IgD-negative memory B cell (primary cell): ENCODE measurements around the gene MBNL2. TPM values are rescaled to one million over a fixed set of nuclear protein-coding genes. Genes with fewer than 3 reads are reported as not detected.

Experiments
- H3K27ac Mint-ChIP-seq, 3 donors: one replicate each; pipeline ENCODE4 v1.8.0; 2020 to 2022; ENCODE audit warnings: mild to moderate bottlenecking in 3 of 3, mixed read lengths in 3 of 3, moderate library complexity in 1 of 3
- H3K27me3 Mint-ChIP-seq: one replicate; pipeline ENCODE4 v1.8.0; 2021; ENCODE audit warnings: mixed read lengths
- H3K36me3 Mint-ChIP-seq: one replicate; pipeline ENCODE4 v1.8.0; 2020; ENCODE audit warnings: mild to moderate bottlenecking, mixed read lengths
- H3K4me1 Mint-ChIP-seq, 3 donors: one replicate each; pipeline ENCODE4 v1.8.0; 2020 to 2022; ENCODE audit warnings: mixed read lengths in 3 of 3, mild to moderate bottlenecking in 1 of 3
- H3K4me3 Mint-ChIP-seq, 4 donors: one replicate each; pipeline ENCODE4 v1.8.0; 2020 to 2022; ENCODE audit warnings: mild to moderate bottlenecking in 4 of 4, mixed read lengths in 4 of 4, moderate library complexity in 3 of 4
- H3K9me3 Mint-ChIP-seq, 3 donors: one replicate each; pipeline ENCODE4 v1.8.0; 2020 to 2021; ENCODE audit warnings: mixed read lengths in 3 of 3, mild to moderate bottlenecking in 1 of 3
- polyA plus RNA-seq: library from polyadenylated mRNA; unstranded; fragments of 300-500 nt; fragmentation: Illumina TruSeq; gene quantifications from one replicate; pipeline ENCODE4 v1.2.3, GENCODE V29; 2021

Gene MBNL2
- polyA plus RNA-seq, 1 donor from 2014 or later: 15.9 TPM

GRCh38 chr13:97434397-97435201, 212.5 kb downstream of the MBNL2 start:
- H3K36me3 Mint-ChIP-seq: no peaks in the 10 kb centered on the region
- peak overlapping the region; percentile 91 to 97 (median 96) for H3K4me3 Mint-ChIP-seq
- H3K27ac Mint-ChIP-seq: peak overlapping the region; percentile 30 to 92 (median 86)
- H3K27me3 Mint-ChIP-seq: no peaks in the 10 kb centered on the region
- no peaks in the 10 kb centered on the region for H3K9me3 Mint-ChIP-seq
- peaks cover 10 to 28% (median 11%) of the 10 kb centered on the region in 3 donors for H3K4me1 Mint-ChIP-seq

DNA sequence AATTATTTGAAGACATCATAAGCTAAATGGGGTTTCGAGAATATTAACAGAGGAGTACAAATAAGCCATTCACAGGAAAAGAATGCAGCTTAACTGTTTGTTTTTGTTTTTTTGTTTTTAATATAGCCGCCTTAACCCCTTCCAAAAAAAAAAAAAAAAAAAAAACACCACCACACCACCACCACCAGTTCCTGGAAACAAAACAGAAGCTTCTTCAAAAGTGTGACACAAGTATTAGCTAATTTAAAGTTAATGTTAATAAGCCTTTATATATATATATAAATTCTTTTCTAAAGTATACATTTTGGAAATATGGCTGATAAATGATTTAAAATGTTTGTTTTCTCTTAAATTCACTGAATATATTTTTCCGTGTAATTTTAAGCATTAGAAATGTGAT, 213.2 kb downstream of the MBNL2 start:
- no peaks in the 10 kb centered on the region for H3K9me3 Mint-ChIP-seq
- peak overlapping the region; percentile 91 to 97 (median 96) for H3K4me3 Mint-ChIP-seq
- H3K36me3 Mint-ChIP-seq: no peaks in the 10 kb centered on the region
- no peaks in the 10 kb centered on the region for H3K27me3 Mint-ChIP-seq
- peaks cover 10 to 28% (median 11%) of the 10 kb centered on the region in 3 donors for H3K4me1 Mint-ChIP-seq
- H3K27ac Mint-ChIP-seq: peak overlapping the region in 2 of 3 donors; percentile 30 to 92

DNA sequence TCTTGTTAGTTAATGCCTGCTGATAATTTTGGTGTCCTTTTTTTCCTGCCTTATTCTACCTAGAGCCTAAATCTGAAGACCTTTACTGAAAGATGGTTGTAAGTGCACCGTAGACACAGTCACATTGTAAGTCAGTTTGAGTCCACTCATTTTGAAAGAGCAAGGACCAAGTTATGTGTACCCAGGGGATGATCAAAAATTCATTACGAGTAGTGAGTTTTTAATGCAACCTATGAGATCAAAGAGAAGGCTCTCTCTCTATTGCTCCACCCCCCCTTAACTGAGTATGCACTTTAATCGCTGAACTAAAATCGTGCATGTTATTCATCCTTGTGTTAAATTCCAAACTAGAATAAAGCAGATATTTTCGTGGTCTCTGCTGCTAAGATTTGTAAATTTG, 213.7 kb downstream of the MBNL2 start:
- peaks cover 10 to 28% (median 11%) of the 10 kb centered on the region in 3 donors for H3K4me1 Mint-ChIP-seq

DNA sequence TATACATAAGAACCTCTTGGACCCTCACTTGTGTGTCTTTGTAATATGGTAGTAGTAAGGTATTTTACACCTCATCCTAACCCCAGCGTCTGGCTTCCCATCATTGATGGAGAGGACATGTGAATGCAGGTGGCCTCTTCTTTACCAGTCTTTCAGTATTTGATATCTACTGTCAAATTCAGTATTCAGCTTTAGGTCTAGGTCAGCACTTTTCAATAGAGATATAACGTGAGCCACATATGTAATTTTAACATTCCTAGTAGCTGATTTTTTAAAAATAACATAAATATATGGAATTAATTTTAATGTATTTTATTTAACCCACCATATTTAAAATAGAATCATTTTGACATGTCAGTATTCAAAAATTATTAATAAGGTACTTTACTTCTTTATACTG, 214.7 kb downstream of the MBNL2 start:
- peaks cover 12 to 26% (median 14%) of the 10 kb centered on the region in 3 donors for H3K4me1 Mint-ChIP-seq
- peak overlapping the region in 1 of 3 donors; percentile 28 for H3K27ac Mint-ChIP-seq
- peaks cover 2% of the 10 kb centered on the region for H3K36me3 Mint-ChIP-seq
- H3K27me3 Mint-ChIP-seq: no peaks in the 10 kb centered on the region
- H3K9me3 Mint-ChIP-seq: no peaks in the 10 kb centered on the region
- peak overlapping the region in 2 of 4 donors; percentile 78 to 97 for H3K4me3 Mint-ChIP-seq

More for the DNA sequence above, 213.7 kb downstream of the MBNL2 start:
- Mint-ChIP-seq H3K27me3 (no peaks in the 10 kb centered on the region), H3K4me3 (peak overlapping the region; percentile 72 to 97 (median 83)), H3K9me3 (no peaks in the 10 kb centered on the region), H3K27ac (peak overlapping the region in 2 of 3 donors; percentile 28 to 30), H3K36me3 (no peaks in the 10 kb centered on the region)

DNA sequence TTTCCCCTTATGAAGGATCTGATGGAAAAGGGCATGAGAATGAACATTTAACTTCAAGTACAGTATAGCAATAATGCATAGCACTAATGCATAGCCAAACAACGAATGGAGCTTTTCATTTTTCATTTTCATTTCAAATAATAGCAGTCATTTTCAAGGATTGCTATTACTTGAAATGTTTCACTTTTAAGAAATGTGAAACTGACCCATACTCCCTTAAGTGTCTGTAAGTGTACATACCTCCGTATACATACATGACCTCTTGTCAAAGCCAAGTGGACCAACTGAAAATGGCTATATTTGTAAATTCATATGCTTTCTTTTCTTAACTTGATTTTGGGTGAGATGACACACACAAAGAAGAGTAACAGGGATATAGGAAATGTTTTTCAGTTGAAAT, 215.6 kb downstream of the MBNL2 start:
- no peaks in the 10 kb centered on the region for H3K9me3 Mint-ChIP-seq
- peak overlapping the region in 1 of 4 donors; percentile 19 for H3K4me3 Mint-ChIP-seq
- H3K36me3 Mint-ChIP-seq: peaks cover 2% of the 10 kb centered on the region
- no peak overlapping the region for H3K27ac Mint-ChIP-seq
- peaks cover 10 to 21% (median 14%) of the 10 kb centered on the region in 3 donors for H3K4me1 Mint-ChIP-seq
- H3K27me3 Mint-ChIP-seq: no peaks in the 10 kb centered on the region

- Mint-ChIP-seq H3K9me3 (no peaks in the 10 kb centered on the region), H3K36me3 (peaks cover 2% of the 10 kb centered on the region), H3K4me3 (no peak overlapping the region), H3K27ac (no peak overlapping the region), H3K4me1 (peaks cover 9 to 21% (median 14%) of the 10 kb centered on the region in 3 donors), H3K27me3 (no peaks in the 10 kb centered on the region)
These were observed 216.9 kb downstream of the MBNL2 start for GRCh38 chr13:97438856-97439595.

DNA sequence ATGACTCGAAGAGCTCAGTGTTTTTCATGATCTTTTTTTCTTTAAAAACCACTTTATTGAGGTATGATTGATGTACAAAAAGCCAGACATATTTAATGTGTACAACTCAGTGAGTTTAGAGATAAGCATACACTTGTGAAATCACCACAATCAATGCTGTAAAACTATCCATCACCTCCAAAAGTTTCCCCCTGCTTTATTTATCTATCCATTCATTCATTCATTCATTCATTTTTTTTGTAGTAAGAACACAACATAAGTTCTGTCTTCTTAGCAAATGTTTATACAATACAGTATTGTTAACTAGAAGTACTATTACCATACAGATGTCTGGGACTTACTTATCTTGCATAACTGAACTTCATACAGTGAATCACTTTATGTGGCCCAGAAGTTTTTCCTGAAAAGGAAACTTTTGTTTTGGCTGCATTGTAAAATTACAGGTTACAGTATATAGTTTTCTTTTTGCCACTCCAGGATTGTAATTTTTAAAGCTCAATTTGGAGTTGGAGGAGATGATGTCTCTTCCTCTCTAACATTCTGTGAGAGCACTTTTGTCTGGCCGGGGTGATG, 218.6 kb downstream of the MBNL2 start:
- Mint-ChIP-seq H3K27me3 (no peaks in the 10 kb centered on the region), H3K9me3 (no peaks in the 10 kb centered on the region), H3K4me3 (no peak overlapping the region), H3K27ac (no peak overlapping the region), H3K36me3 (peaks cover 2% of the 10 kb centered on the region), H3K4me1 (peaks cover 10 to 14% (median 10%) of the 10 kb centered on the region in 3 donors)

- H3K4me3 Mint-ChIP-seq: no peak overlapping the region
- no peak overlapping the region for H3K27ac Mint-ChIP-seq
- H3K9me3 Mint-ChIP-seq: no peaks in the 10 kb centered on the region
- H3K4me1 Mint-ChIP-seq: peaks cover 8 to 12% (median 8%) of the 10 kb centered on the region in 3 donors
- H3K36me3 Mint-ChIP-seq: peaks cover 2% of the 10 kb centered on the region
- H3K27me3 Mint-ChIP-seq: no peaks in the 10 kb centered on the region
These were observed 219.2 kb downstream of the MBNL2 start for GRCh38 chr13:97441368-97441767.

Other genes with a start within 250 kb of the MBNL2 start
- not detected for gene OXGR1, start 227.9 kb upstream of the MBNL2 start, polyA plus RNA-seq
- 1.7 TPM for gene RAP2A, start 211.8 kb downstream of the MBNL2 start, polyA plus RNA-seq